Ovary (tissue), 9 donors: ENCODE measurements around the gene PPM1A. TPM values are rescaled to one million over a fixed set of nuclear protein-coding genes. Genes with fewer than 3 reads are reported as not detected.

Experiments used
- DNase-seq, 5 donors: peaks; one replicate each; pipeline ENCODE4 v3.0.0-alpha.2; 2019 to 2020
- H3K27ac ChIP-seq, 2 donors: fragments of 200-600 bp; one replicate each; pipeline versions ENCODE4 v1.5.1 to v1.8.0; 2019 to 2022
- H3K27me3 ChIP-seq: fragments of 200-600 bp; one replicate; pipeline ENCODE4 v1.8.0; 2022
- H3K36me3 ChIP-seq: fragments of 200-600 bp; sonication (generic); one replicate; pipeline ENCODE4 v1.5.1; 2019
- H3K4me1 ChIP-seq: one replicate; pipeline ENCODE4 v1.8.1; 2013; ENCODE audit warnings: mild to moderate bottlenecking, moderate library complexity; ENCODE audit not compliant: insufficient read depth
- H3K4me3 ChIP-seq: fragments of 200-600 bp; sonication (generic); one replicate; pipeline ENCODE4 v1.5.1; 2017
- H3K9me3 ChIP-seq, 2 donors: fragments of 200-600 bp in 1 of 2; sonication (generic) in 1 of 2; one replicate each; pipeline versions ENCODE4 v1.5.1 to v1.8.1; 2013 to 2019; ENCODE audit warnings: mild to moderate bottlenecking in 1 of 2, moderate library complexity in 1 of 2
- EP300 ChIP-seq: sonication (generic); formaldehyde crosslinking; IDR thresholded peaks from one replicate; pipeline ENCODE4 v1.6.1; 2017; ENCODE audit warnings: antibody characterized with exemption
- POLR2A ChIP-seq: fragments of 450-650 bp; IDR thresholded peaks from one replicate; pipeline ENCODE4 v1.6.1; 2017; ENCODE audit warnings: antibody characterized with exemption, mild to moderate bottlenecking, moderate library complexity
- WGBS, 3 donors: extraction: QIAGEN DNeasy Blood & Tissue Kit in 1 of 3; methylation state at CpG; one replicate each; pipeline versions ENCODE4 v1.1.5 to v1.1.7; 2013 to 2017; 5-methylcytosine and 5-hydroxymethylcytosine counted together
- intact Hi-C, 4 donors: fragments of 100-400 bp; cut with DNase I; formaldehyde crosslinking; loops; one replicate each; pipeline versions ENCODE4 v1.11.0 to v1.15.1; 2022 to 2023
- polyA plus RNA-seq, 2 donors: library from polyadenylated mRNA; stranded (reverse); fragments of 200-250 nt in 1 of 2; fragments of 350-450 nt in 1 of 2; fragmentation: Illumina TruSeq in 1 of 2; extraction: RNeasy Lipid Tissue Mini Kit (QIAGEN cat#74804) in 1 of 2; gene quantifications; one replicate each; pipeline ENCODE4 v1.2.3, GENCODE V29; 2013 to 2014
- total RNA-seq, 7 donors: library from RNA; depleted of rRNA in 2 of 7; stranded (reverse); fragments of >200 nt in 2 of 7; fragmentation: NEBNext Ultra II Directional in 3 of 7; extraction: Animal tissue kit (Norgen Biotek cat#: 25700) in 3 of 7; gene quantifications; one replicate each; pipeline versions ENCODE4 v1.1.0 to v1.2.4, GENCODE V29; 2016 to 2023
- TF ChIP-seq, protein P1 (sequence below), 3 donors: fragments of 450-650 bp in 2 of 3; fragments of 200-600 bp in 1 of 3; IDR thresholded peaks; one replicate each; pipeline versions ENCODE4 v1.5.1 to v1.8.0; 2016 to 2022; ENCODE audit warnings: antibody characterized with exemption in 3 of 3, mild to moderate bottlenecking in 1 of 3
- donor health status: DM: no; HTN: no; CAD: no; lungs with moderate emphysema.
- donor health status: DM: no; HTN: no; CAD: no.
- donor health status: Bipolar disorder and iron deficiency.
- donor health status: DM: yes; HTN: yes; CAD: no.
- donor health status: DM: no; HTN: no; CAD: no.
- donor health status: DM: yes; HTN: yes; CAD: no.

Gene PPM1A
- total and polyA plus RNA-seq, 9 donors: 15.0 to 44.7 (median 38.5) TPM

DNA sequence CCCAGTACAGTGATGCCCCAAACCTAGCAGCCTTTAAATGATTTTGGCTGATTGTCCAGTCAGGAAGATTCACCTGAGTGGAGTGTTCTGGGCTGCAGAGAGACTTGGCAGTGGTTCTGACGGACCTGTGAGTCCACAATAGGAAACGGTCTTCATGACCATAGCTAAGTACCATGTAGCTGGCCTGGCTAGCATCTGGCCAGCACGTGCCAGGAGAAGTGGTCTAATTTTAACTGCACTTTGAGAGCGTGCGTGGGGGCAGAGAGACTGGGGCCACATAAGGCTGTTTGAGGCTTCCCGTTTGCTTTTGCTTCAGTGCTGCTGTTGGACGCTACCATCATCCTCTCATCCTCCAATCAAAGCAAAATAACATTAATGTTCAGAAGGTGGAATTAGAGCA lies 54.7 kb downstream of the PPM1A start:
- Histone ChIP-seq H3K36me3 (no peaks in the 10 kb centered on the region), H3K4me3 (no peak overlapping the region), H3K27me3 (no peaks in the 10 kb centered on the region), H3K4me1 (peaks cover 1% of the 10 kb centered on the region), H3K9me3 (no peaks in the 10 kb centered on the region), H3K27ac (no peak overlapping the region)
- intact Hi-C loops: no loop called here
- 20 to 36% (median 36%) methylated on average over 7 of the region's 7 CpGs for WGBS, 3 donors
- peak in 3 of 5 donors; percentile 11 to 37 (median 16) for DNase-seq
- TF ChIP-seq POLR2A: no peak
- no peak for TF ChIP-seq EP300
- TF ChIP-seq, protein P1, sequence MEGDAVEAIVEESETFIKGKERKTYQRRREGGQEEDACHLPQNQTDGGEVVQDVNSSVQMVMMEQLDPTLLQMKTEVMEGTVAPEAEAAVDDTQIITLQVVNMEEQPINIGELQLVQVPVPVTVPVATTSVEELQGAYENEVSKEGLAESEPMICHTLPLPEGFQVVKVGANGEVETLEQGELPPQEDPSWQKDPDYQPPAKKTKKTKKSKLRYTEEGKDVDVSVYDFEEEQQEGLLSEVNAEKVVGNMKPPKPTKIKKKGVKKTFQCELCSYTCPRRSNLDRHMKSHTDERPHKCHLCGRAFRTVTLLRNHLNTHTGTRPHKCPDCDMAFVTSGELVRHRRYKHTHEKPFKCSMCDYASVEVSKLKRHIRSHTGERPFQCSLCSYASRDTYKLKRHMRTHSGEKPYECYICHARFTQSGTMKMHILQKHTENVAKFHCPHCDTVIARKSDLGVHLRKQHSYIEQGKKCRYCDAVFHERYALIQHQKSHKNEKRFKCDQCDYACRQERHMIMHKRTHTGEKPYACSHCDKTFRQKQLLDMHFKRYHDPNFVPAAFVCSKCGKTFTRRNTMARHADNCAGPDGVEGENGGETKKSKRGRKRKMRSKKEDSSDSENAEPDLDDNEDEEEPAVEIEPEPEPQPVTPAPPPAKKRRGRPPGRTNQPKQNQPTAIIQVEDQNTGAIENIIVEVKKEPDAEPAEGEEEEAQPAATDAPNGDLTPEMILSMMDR (IDR thresholded peaks at IDR 0.05): no peak

DNA sequence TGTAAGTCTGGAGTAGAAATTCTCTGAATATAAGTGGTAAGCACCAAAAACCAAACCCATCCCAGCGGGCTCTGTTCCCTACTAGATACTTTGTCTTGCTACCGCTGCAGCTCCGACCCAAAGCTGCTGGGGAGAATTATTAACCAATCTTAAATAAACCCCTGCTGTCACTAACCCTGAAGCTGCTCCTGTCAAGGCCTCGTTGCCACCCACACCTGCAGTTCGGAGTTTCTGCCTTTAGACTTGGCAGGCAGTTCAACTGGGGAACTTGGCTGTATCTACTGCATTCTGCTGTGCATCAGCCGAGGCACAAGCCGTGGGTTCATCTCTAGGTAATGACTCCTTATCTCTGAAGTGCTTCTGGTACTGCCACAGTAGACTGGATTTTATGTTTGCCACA lies 55.5 kb downstream of the PPM1A start:
- H3K4me1 ChIP-seq: peaks cover 1% of the 10 kb centered on the region
- TF ChIP-seq, protein P1 (IDR thresholded peaks at IDR 0.05): no peak
- no peak for TF ChIP-seq EP300
- TF ChIP-seq POLR2A: no peak
- H3K27me3 ChIP-seq: no peaks in the 10 kb centered on the region
- H3K36me3 ChIP-seq: no peaks in the 10 kb centered on the region
- H3K27ac ChIP-seq: no peak overlapping the region
- H3K9me3 ChIP-seq: no peaks in the 10 kb centered on the region
- no peak for DNase-seq
- intact Hi-C loops: no loop called here
- no peak overlapping the region for H3K4me3 ChIP-seq
- WGBS, 3 donors: 46 to 60% (median 50%) methylated on average over 7 of the region's 7 CpGs

DNA sequence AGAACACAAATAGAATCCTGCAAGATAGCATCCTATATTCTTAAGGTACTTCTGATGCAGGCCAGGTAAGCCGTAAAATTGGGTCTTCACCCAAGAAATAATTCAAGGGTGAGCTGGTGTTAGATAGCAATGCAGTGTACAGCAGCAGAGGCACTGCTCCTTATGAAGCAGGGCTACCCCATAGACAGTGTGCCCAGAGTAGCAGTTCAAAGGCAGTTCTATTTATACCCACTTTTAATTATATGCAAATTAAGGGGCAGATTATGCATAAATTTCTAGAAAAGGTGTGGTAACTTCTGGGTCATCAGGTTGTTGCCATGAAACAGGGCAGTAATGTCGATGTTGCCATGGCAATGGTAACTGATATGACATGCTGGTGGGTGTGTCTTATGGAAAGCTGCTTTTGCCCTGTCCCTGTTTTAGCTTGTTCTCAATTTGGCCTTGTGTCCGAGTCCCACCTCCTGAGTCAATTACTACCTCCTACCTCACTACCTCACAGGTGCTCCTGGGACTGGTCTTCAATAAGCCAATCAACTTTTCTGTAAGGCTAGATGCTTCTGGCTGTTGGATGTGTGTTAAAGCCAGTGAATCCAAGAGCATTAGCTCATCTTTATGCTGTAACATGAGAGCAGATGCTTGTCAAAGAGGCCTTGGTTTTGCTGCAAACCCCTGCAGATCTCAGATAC lies 61.0 kb downstream of the PPM1A start:
- H3K4me1 ChIP-seq: no peaks in the 10 kb centered on the region
- H3K4me3 ChIP-seq: no peak overlapping the region
- intact Hi-C loops: no loop called here
- no peaks in the 10 kb centered on the region for H3K27me3 ChIP-seq
- no peak overlapping the region for H3K27ac ChIP-seq
- H3K9me3 ChIP-seq: no peaks in the 10 kb centered on the region
- WGBS, 3 donors: 79 to 86% (median 81%) methylated on average over 3 of the region's 3 CpGs
- TF ChIP-seq, protein P1 (IDR thresholded peaks at IDR 0.05): no peak
- TF ChIP-seq POLR2A (no peak), EP300 (no peak)
- no peaks in the 10 kb centered on the region for H3K36me3 ChIP-seq
- no peak for DNase-seq

DNA sequence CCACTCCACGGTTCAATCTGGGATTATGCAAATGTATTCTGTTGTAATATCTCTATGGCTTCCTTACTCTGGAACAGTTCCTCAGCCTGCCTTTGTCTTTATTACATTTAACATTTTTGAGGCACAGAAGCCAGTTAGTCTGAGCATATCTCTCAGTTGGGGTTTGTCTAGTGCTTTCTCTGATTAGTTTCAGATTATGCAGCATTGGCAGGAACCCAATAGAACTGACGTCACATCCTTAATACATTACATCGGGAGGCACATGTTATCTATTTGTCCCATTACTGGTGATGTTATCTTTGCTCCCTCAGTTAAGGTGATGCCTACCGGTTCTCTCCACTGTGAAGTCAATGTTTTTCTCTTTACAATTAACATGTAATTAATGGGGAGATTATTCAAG lies 62.4 kb downstream of the PPM1A start:
- H3K9me3 ChIP-seq: no peaks in the 10 kb centered on the region
- TF ChIP-seq EP300 (no peak), POLR2A (no peak)
- TF ChIP-seq, protein P1 (IDR thresholded peaks at IDR 0.05): no peak
- H3K27me3 ChIP-seq: no peaks in the 10 kb centered on the region
- no peak overlapping the region for H3K4me3 ChIP-seq
- DNase-seq: no peak
- H3K27ac ChIP-seq: no peak overlapping the region
- 32 to 42% (median 35%) methylated on average over 4 of the region's 4 CpGs for WGBS, 3 donors
- H3K4me1 ChIP-seq: no peaks in the 10 kb centered on the region
- intact Hi-C loops: no loop called here
- no peaks in the 10 kb centered on the region for H3K36me3 ChIP-seq
